Epithelial cell of esophagus (primary cell): ENCODE measurements around the gene GRB10.

Experiments used
- DNase-seq: peaks from one replicate; pipeline ENCODE4 v3.0.0; 2010; ENCODE audit warnings: low read depth
- H3K4me3 ChIP-seq: 2 replicates; pipeline ENCODE4 v1.5.1; 2011; ENCODE audit warnings: mild to moderate bottlenecking, low read length, control low read depth
- CTCF ChIP-seq: IDR thresholded peaks from 2 replicates; pipeline ENCODE4 v1.5.1; 2011; ENCODE audit warnings: low read depth, mild to moderate bottlenecking, low read length, control low read depth, inconsistent platforms; ENCODE audit not compliant: insufficient read depth; ENCODE audit errors: missing control alignments

The GRB10 gene

GRCh38 chr7:50674896-50675835 lies 107.5 kb downstream of the GRB10 start:
- TF ChIP-seq CTCF: no peak
- no peak overlapping the region for H3K4me3 ChIP-seq
- no peak for DNase-seq

- H3K4me3 ChIP-seq: no peak overlapping the region
- TF ChIP-seq CTCF: no peak
- no peak for DNase-seq
Measured at GRCh38 chr7:50674299-50674698, 108.4 kb downstream of the GRB10 start.

- DNase-seq: no peak
- TF ChIP-seq CTCF: no peak
- H3K4me3 ChIP-seq: no peak overlapping the region
Measured at GRCh38 chr7:50673096-50673495, 109.6 kb downstream of the GRB10 start.

- TF ChIP-seq CTCF: no peak
- DNase-seq: no peak
- no peak overlapping the region for H3K4me3 ChIP-seq
Measured at GRCh38 chr7:50672045-50672444, 110.7 kb downstream of the GRB10 start.

- no peak for TF ChIP-seq CTCF
- no peak for DNase-seq
- H3K4me3 ChIP-seq: no peak overlapping the region
Measured at GRCh38 chr7:50671386-50671785, 111.3 kb downstream of the GRB10 start.

GRCh38 chr7:50669890-50670289 lies 112.8 kb downstream of the GRB10 start:
- DNase-seq: no peak
- TF ChIP-seq CTCF: no peak

GRCh38 chr7:50667789-50668226 lies 114.9 kb downstream of the GRB10 start:
- DNase-seq: no peak
- no peak overlapping the region for H3K4me3 ChIP-seq
- no peak for TF ChIP-seq CTCF

More at GRCh38 chr7:50669890-50670289, 112.8 kb downstream of the GRB10 start:
- no peak overlapping the region for H3K4me3 ChIP-seq
